ENCODE results near the gene FRMD3. TPM values are rescaled to one million over a fixed set of nuclear protein-coding genes. Genes with fewer than 3 reads are reported as not detected.

The FRMD3 gene
- total RNA-seq, 1 donor from 2014 or later: 0.40 TPM

DNA sequence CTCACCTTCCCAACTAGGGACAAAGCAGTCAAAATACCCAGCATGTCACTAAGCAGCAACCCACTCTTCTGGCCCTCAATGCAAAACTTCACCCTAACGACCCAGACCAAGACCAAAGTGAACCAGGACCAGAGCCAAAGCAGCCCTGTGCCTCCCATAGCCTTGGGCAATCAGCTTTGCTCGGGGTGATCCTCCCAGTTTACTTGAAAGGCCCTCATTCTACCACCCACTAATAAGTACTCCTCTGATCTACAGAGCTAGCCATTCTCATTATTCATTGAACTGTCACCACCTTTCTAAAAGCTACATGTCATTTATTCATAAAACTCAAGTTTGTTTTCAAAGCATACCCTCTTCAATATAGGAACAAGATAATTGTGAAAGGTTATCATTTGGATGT lies 221.0 kb downstream of the FRMD3 start:
- peaks cover 17% of the 10 kb centered on the region for H3K9me3 Mint-ChIP-seq
- H3K36me3 Mint-ChIP-seq: no peaks in the 10 kb centered on the region
- TF ChIP-seq CTCF (IDR thresholded peaks at IDR 0.05; ENCODE audit: unreplicated experiment): no peak
- no peaks in the 10 kb centered on the region for H3K4me1 Mint-ChIP-seq
- no peak overlapping the region for H3K27ac Mint-ChIP-seq
- no peak overlapping the region for H3K4me3 Mint-ChIP-seq
- peaks cover 8% of the 10 kb centered on the region for H3K27me3 Mint-ChIP-seq (ENCODE audit: low read depth)
- no peak for DNase-seq (ENCODE audit: low spot score in 2 of 2, unreplicated experiment in 2 of 2)

GRCh38 chr9:83315649-83316048 lies 222.6 kb downstream of the FRMD3 start:
- Mint-ChIP-seq H3K4me1 (no peaks in the 10 kb centered on the region), H3K36me3 (no peaks in the 10 kb centered on the region), H3K4me3 (no peak overlapping the region), H3K9me3 (peaks cover 11% of the 10 kb centered on the region), H3K27me3 (ENCODE audit: low read depth) (peaks cover 14% of the 10 kb centered on the region), H3K27ac (no peak overlapping the region)
- no peak for DNase-seq (ENCODE audit: low spot score in 2 of 2, unreplicated experiment in 2 of 2)
- TF ChIP-seq CTCF (IDR thresholded peaks at IDR 0.05; ENCODE audit: unreplicated experiment): no peak

DNA sequence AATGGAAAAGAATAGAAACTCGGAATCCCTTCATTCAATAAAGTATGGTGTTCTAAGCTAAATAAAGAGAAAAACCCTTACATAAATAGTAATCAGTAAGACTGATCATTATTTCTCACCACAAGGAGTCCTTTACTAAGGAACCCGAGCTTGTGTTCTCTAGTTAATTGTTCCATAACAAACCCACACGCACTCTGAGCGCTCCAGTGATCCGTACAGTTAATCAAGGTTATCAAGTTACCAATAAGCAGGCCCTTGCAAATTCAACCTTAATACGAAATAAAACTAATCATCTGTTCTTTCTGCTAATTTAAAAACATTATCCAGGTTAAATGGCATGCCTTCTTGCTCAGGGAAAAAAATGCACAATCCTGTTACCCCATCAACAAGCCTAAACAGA lies 224.4 kb downstream of the FRMD3 start:
- Mint-ChIP-seq H3K27ac (no peak overlapping the region), H3K27me3 (ENCODE audit: low read depth) (peaks cover 17% of the 10 kb centered on the region), H3K36me3 (no peaks in the 10 kb centered on the region), H3K4me1 (no peaks in the 10 kb centered on the region), H3K9me3 (no peaks in the 10 kb centered on the region), H3K4me3 (no peak overlapping the region)
- no peak for TF ChIP-seq CTCF (IDR thresholded peaks at IDR 0.05; ENCODE audit: unreplicated experiment)
- no peak for DNase-seq (ENCODE audit: low spot score in 2 of 2, unreplicated experiment in 2 of 2)

- DNase-seq (ENCODE audit: low spot score in 2 of 2, unreplicated experiment in 2 of 2): no peak
- H3K27ac Mint-ChIP-seq: no peak overlapping the region
- no peaks in the 10 kb centered on the region for H3K4me1 Mint-ChIP-seq
- H3K27me3 Mint-ChIP-seq (ENCODE audit: low read depth): peaks cover 22% of the 10 kb centered on the region
- TF ChIP-seq CTCF (IDR thresholded peaks at IDR 0.05; ENCODE audit: unreplicated experiment): no peak
- no peaks in the 10 kb centered on the region for H3K9me3 Mint-ChIP-seq
- H3K36me3 Mint-ChIP-seq: no peaks in the 10 kb centered on the region
- H3K4me3 Mint-ChIP-seq: no peak overlapping the region
Measured at GRCh38 chr9:83312537-83312936, 225.7 kb downstream of the FRMD3 start.

- Mint-ChIP-seq H3K4me3 (no peak overlapping the region), H3K27ac (no peak overlapping the region), H3K4me1 (no peaks in the 10 kb centered on the region), H3K36me3 (no peaks in the 10 kb centered on the region), H3K9me3 (peaks cover 3% of the 10 kb centered on the region), H3K27me3 (ENCODE audit: low read depth) (peaks cover 53% of the 10 kb centered on the region)
- TF ChIP-seq CTCF (IDR thresholded peaks at IDR 0.05; ENCODE audit: unreplicated experiment): no peak
- no peak for DNase-seq (ENCODE audit: low spot score in 2 of 2, unreplicated experiment in 2 of 2)
Measured at GRCh38 chr9:83307066-83307724, 231.0 kb downstream of the FRMD3 start.

GRCh38 chr9:83304686-83305085 lies 233.5 kb downstream of the FRMD3 start:
- no peak for TF ChIP-seq CTCF (IDR thresholded peaks at IDR 0.05; ENCODE audit: unreplicated experiment)
- H3K4me1 Mint-ChIP-seq: no peaks in the 10 kb centered on the region
- H3K27me3 Mint-ChIP-seq (ENCODE audit: low read depth): peaks cover 60% of the 10 kb centered on the region
- H3K36me3 Mint-ChIP-seq: no peaks in the 10 kb centered on the region
- H3K4me3 Mint-ChIP-seq: no peak overlapping the region
- no peak overlapping the region for H3K27ac Mint-ChIP-seq
- DNase-seq (ENCODE audit: low spot score in 2 of 2, unreplicated experiment in 2 of 2): no peak
- H3K9me3 Mint-ChIP-seq: peaks cover 3% of the 10 kb centered on the region
